Fibroblast of skin of right quadriceps (primary cell): ENCODE measurements around the gene RANBP3.
A peak's percentile ranks its signal among the peaks of the same experiment; 100 is the strongest.

Source experiments
- DNase-seq: peaks from one replicate; pipeline ENCODE4 v3.0.0-alpha.2; 2013

RANBP3 gene

DNA sequence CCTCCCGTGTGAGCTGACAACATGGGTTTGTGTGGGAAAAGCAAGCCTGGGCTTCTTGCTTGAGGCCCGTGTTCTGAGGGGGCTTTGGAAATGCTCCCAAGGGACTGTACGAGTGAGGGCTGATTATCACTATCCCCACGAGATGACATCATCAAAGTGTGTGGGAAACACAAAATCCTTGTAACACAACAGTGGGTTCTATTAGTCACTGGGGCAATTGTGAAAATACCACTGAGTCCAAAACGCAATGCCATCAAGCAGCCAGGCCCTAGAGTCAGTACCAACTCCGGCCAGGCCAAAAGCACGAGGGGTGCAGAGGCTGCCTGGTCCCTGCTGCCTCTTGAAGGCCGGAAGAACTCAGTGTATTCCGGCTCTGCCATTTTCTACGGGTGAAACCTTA, 34.3 kb downstream of the RANBP3 start:
- peak; percentile 50 for DNase-seq

DNA sequence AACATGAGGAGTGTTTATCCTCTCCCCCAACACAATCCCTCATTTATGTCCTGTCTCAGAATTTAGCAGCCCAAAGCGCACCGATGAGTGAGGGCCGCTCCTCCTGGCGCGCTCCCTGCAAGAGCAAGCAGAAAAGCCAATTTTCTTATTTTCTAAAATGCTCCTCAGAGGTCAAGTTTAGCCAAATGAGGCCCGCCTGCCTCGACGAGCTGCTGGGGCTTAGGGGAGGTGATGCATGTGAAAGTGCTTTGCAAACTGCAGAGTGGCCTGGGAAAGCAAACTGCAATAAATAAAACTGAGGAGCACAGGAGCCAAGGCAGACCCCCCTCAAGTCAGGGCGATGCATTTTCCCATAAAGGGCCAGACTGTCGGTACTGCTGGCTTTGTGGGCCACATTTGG, 34.9 kb downstream of the RANBP3 start:
- no peak for DNase-seq

DNA sequence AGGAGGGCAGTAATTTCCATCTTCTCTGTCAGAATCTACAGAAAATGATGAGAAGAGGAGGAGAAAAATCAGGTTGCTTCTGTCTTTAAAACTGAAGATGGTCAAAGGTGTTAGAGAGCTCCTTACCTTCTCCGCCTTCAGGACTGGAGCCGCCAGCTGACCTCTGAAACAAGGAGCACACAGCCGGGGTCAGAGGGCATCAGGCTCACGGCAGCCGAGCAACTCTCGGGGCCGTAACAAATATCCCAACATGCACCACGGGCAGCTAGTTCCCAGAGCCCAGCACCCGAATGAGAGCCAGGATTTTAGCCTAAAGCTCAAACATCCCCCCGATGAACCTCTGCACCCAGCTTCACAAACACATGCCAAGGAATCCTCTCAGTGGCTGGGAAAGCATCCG, 36.3 kb downstream of the RANBP3 start:
- no peak for DNase-seq

DNA sequence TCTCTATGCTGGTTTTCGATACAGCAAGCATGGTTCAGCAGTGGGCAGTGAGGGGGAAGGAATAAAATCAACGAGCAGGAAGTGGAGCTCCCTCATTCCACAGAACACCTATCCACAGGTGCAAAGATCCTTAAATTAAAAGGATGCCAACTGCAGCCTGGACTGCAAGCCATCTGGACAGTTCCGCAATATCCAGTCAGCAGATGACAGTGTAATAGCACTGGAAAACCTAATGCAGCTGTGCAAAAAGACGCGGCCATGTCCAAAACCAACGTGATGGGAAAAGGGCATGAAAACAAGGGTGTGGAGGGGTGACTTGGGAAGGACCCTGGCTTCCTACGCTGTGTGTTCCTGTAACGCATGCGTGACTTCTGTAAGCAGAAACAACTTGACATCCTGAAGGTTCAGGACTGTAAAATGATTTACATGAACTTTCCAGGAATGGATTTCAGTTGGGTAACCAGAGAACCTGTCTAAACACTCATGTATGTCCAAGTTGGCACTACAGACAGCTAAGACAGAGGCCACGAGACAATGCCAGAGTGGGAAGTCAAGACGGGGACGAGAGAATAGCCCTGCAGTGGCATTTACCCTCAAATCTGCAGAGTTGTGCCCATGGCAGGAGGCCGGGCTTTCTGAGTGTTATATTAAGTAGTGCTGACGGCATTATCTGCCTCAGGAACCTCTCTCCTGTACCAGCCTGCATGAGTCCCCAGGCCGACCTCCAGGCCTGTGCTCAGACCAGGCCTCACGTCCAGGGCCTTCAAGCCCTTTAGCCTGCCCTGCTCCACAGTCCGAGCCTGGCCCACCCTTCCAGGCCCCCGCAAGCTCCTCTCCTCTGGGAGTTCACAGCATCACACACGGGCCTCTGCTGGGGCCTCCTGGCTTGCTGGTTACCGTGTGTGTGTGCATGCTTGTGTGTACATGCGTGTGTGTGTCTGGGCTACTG, 37.4 kb downstream of the RANBP3 start:
- DNase-seq, result no peak

DNA sequence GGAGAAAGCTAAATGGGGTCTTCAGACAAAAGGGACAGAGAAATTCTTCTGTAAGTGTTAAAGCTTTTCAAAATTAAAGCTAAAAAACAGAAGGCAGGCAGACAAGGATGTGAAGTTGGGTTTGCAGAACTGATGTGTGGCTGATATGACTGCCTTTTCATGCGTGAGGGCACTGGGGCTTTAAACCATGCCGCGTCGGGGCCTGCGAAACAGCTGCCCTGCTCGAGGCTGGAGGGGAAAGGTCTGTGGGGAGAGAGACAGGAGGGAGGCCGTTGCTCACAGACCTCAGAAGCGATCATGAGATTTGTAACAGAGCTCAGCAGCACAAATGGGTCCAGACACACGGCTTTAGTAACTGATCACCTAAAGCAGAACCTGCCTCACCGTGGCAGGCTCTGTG, 40.4 kb downstream of the RANBP3 start:
- no peak for DNase-seq

DNA sequence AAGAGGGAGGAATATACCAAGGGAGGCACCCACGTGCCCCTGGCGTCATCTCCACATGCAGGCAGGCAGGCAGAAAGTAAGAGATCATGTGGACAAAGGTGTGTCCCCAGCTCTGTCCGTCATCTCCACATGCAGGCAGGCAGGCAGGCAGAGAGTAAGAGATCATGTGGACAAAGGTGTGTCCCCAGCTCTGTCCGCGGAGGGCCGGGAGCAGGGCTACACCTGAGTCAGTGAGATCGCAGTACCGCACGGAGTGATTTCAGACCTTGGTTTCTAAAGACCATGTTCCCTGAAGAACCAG, 41.7 kb downstream of the RANBP3 start:
- DNase-seq, result no peak

DNA sequence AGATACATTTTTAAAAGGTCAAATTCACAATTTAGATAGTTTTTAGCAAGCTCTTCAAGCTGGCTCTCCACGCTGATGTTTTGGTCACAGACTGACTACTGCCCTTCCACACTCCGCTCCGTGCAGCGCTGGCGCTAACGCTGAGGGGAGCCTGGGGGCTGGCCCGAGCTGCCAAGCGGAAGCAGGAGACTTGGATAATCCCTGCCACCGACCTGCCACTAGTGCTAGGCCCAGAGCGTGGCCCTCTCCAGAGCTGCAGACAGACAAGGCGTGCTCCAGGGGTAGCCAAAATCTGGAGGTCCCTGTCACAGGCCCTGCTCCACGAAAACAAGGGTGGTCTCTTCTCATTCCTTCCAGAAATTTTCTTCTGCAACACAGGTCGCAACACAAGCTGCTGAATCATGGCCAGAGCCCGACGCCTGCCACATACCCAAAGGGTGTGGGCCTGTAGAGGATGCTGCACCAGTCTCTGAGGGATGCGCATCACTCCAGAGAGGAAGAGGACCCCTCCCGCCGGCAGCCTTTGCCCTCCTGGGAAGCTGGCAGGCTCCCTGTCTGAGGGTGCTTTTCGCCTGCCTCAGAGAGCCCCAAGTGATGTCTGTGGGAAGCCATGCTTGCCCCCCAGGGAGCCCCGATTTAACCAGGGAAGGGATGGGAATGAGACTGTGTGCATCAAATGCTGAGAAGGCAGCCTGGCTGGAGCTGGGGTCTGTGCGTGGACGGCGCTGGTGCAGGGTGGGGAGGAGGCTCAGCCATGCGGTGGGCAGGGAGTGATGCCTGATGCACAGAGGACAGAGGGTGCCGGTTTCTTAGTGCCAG, 42.3 kb downstream of the RANBP3 start:
- no peak for DNase-seq

DNA sequence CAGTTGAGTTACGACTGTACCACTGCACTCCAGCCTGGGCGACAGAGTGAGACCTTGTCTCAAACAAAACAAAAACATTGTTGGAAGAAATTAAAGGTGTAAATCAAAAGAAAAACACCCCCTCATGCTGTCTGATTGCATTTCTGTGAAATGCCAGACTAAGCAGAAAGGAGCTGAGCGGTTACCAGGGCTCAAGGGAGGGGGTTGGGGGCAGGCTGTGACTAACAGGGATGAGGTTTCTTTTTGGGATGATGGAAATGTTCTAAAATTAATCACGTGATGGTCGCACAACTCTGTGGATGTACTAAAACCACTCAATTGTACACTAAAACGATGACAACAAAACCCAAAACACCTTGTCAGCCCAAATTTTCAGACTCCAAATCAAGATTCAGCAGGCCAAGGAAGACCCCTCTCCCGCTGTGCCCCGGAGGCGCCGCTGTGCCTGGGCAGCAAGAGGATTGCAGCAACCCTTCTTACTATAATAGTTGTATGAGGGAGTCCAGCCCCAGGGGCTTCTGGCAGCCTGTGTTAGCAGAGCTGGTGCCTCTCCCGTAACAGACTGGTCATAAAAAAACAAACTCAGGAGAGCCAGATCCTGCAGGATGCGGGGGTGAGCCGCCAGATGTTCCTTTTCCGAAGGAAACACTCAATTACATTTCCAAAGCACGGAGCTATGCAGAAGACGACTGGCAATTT, 43.0 kb downstream of the RANBP3 start:
- peak; percentile 57 for DNase-seq

DNA sequence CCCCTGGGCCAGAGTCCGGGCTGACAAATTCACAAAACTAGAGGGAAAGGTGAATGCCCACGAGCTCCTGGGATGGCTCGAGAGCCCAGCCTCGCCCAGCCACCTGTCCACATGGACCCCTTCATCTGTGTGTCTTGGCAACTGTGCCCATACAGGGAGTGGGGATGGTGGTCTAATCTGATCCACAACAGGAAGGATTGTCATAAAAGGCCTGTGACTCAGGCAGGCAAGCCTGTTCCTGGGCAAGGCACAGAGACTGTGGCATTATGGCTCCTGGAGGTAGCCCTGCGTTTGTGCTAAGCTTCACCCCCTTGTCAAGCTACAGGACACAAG, 43.9 kb downstream of the RANBP3 start:
- no peak for DNase-seq

DNA sequence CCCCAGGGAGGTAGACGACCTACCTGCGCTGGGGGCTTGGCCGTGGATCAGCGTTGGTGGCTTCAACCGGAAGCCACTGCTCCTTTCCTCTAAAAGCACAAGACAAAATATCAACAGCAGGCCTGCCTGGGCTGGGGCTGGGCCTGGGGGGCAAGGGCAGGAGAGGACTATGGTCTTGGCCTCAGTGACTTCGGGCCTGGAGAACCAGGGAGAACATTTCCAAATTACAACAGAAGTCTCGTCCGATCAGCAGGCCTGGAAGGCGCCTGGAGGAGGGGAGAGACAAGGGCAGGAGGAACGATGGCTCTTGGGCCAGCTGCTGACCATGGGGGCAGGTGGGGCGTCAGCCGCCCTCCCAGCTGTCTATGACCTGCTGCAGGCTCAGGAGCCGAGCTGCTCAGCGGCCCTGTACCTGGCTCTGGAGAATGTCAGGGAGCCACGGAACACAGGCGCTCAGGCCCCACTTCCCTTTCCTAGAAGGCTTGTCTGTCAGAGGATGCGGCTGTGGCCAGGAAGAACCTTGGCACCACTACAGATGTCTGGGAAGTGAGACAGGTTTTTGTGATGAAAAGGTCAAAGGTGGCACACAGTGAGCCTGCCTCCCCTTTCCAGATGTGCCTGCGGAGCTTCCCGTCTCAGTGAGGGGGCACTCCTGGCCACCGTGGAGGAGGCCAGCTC, 44.4 kb downstream of the RANBP3 start:
- no peak for DNase-seq

DNA sequence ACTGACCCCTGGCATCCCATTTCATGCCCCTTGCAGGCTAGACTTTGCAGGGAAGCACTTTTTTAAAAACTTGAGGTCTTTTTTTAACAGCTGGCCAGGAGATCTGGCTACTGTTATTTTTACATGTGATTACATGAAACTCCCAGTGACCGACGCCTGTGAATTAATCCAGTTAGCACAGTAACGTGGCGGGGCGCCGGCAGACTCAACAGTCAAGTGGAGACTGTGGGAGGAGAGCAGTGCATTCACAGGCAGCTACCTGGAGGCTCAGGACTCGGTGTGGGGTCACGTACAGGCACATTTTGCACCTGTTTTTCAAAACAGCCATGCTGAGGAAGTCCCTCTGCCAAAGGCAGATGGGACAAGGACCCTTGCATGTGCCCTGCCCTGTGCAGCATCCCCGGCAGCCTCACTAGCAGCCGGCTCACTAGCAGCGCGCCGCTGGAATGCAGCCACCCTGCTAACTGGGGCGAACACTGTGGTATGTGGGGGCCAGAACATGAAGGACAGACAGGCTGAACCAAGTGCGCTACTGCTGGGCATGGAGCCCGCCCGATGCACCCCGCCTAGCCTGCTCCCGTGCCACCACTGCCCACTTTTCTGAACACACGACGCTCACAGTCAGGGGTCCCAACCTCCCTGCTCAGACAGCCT, 45.2 kb downstream of the RANBP3 start:
- no peak for DNase-seq

DNA sequence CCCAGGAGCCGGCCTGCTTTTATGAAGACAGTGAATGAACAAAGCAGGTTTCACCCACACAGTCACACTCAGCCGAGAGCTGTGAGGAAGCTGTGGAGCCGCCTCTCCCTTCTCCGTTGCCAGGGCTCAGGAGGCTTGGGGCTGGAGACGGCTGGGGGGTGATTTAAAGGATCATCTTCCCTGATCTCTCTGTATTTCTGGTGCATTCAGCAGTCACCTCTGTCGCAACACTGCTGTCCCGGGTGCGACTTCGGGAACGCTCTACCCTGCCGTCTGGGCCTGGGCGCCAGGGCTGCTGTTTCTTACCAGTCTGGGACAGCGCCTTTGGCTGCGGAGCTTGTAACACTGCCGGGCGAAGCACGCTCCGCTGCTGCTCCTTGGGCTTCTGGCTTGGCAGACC, 45.8 kb downstream of the RANBP3 start:
- no peak for DNase-seq

DNA sequence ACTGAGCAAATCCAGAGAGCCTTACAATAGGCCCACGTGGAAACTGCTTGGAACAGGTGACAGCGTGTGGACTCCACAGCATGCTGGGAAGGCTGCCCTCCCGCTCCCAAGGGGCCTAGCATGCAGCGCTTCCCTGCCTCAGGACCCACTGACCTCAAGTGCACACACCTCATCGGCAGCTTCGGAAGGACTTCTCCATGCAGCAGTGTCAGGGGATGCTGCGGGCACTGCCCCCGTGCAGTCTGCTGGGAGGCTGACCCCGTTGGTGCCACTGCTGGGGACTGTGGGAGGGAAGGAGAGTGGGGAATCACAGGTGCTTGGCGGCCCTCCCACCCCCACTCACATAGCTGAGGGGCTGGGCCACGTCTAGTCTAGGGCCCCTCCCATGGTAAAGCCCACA, 46.7 kb downstream of the RANBP3 start:
- no peak for DNase-seq

DNA sequence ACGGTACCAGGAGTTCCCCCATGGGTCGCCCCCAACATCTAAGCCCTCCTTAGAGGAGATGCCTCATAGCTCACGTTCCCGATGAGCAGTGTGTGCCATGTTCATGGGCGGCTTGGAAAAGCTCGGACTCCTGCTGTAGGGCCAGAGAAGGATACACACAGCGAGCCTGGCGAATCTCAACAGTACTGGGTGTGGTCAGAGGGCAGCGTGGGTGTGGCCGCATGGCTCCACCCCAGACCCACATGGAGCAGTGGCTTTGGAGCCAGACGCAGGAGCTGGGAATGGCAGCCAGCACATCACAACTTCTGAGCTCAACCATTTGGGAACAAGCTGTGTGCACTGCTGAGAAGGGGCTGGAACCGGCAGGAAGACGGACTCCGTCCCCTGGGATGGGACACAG, 48.3 kb downstream of the RANBP3 start:
- DNase-seq, result no peak

DNA sequence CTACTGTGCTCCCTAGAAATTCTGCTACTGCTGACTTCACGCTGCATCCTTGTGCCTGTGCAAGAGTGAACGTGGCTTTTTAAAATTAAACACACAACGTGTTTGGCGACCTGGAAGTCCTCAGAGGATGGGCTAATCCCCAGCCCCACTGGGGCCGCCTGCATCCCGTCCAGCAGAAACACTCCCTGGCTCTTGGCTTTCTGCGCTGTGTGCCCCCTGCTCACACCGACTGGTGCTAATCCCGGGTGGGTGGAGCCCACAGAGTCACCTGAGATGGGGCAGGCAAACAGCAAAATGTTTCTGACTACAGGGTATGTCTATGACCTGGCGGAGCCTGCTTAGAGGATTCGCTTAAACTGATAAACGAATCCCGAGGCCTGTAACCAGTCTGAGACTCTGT, 48.8 kb downstream of the RANBP3 start:
- no peak for DNase-seq

DNA sequence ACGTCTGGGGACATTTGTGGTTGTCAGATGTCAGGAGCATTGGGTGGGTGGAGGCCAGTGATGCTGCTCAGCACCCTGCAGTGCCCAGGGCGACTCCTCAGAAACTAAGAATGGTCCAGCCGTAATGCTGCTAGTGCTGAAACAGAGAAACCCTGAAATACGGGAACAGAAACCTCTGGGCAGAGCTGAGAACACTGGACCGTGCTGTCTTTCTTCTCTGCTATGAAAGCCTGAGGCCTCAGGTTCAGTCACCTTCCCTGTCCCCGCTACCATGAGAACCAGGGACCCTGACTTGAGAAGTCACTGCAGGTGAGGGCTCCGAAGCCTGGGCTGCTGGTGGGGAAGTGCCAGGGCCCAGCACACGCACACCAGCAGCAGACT, 50.5 kb downstream of the RANBP3 start:
- no peak for DNase-seq

DNA sequence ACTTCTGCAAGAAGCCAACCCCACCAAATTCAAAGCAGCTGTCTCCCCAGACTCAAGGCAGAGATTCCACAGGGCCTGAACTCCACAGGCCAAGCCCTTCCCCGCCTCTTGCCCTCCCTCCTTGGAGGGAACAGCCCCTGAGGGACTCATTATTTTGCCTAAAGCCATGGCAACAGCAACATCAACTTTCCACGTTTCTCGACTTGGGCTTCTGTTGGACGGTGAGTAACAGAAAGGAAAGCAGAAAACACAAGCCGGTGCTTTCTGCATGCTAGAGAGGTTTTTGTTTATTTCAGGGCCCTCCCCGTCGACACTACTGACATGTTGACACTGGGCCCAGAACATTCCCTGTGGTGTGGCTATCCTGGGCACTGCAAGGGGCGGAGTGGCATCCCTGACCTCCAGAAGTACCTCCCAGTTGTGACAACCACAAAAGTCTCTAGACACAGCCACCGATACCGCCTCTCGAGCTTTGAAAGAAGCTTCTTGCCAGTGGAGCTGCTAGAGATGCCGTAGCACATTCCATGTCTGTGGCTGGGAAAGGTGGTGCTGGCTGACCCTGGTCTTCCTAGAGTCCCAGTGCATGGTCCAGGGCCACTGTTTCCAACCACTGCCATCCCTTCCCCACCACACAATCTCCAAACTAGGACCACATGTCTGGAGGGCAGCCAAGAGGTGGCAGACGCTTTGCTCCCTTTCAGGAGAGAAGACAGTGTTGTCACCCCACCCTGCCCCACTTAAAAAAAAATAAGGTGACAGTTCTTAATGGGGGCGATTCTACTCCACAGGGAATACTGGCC, 51.1 kb downstream of the RANBP3 start:
- peak; percentile 93 for DNase-seq

DNA sequence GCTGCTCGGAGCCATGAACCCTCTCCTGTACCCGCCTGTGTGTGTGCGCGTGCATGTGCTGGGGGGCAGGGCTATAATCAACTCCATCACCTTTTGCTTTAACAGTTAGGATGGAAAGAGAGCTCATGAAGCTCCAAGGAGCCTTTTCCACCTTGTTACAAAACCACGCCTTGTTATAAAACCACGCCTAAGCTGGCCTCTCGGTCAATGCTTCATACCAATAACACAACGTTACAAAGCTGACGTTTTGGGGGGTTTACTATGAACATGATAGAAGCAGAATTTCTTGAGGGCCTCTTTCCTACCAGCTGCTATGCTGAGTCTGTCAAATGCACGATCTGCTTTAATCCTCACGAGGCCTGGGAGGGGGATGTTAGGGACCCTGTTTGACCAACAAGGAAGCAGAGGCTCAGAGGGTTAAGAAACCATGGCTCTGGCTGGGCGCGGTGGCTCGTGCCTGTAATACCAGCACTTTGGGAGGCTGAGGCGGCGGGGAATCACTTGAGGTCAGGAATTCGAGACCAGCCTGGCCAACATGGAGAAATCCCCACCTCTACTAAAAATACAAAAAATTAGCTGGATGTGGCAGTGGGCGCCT, 52.0 kb downstream of the RANBP3 start:
- no peak for DNase-seq

DNA sequence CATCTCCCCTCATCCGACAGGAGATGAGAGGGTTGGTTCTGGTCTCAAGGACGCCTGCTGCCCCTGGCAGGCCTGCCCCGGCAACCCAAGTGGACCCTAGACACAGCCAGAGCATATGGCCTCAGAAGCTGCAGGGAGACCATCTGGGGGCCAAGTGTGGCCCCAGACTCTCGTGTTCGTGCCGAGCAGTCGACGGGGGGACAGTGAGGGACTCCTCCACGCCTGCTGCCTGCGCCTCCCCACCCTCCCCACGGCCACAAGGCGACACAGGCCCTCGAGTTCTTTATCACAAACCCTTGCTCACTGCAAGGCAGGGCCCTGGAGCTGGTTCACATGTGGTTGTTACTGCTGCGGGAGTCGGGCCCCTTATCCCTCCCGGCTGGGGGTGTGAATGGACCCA, 54.6 kb downstream of the RANBP3 start:
- no peak for DNase-seq

DNA sequence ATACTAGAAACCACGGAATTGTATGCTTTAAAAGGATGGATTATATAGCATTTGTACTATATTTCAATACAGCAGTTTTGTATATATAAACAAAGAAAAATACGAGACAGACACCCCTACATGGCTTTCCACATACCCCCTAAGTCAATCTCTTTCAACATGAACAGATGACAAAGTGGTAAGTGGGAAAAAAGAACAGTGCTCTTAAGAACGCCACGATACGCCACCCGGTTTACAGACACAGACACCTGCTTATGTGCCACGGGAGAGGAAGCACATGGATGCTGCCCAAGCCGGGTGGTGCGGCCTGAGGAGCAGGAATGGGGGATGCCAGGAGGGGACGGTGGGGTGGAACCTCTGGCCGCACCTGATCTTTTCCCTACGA, 55.8 kb downstream of the RANBP3 start:
- DNase-seq, result no peak

DNA sequence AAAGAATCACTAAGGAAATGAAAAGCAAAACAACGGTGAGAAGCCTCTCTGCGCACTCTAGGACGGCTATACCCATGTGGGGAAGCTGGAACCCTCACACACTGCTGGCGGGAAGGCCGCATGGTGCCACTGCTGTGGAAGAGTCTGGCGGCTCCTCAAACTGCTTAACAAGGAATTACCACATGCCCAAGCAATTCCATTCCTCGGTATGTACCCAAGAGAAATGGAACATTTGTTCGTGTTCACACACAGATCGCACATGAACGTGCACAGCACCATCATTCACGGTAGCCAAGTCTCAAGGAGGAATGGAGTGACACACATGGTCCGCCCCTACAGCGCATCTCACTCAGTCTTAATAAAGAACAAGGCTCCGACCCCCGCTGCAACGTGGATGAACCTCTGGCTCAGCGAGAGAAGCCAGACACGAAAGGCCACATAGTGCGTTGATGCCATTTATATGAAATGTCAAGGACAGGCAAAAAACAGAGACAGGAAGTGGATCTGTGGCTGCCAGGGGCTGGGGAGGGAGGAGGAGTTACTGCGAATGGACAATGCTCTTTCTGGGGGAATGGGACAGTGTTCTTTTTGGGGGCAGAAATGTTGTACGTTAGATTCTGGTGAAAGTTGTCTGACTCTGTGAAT, 56.3 kb downstream of the RANBP3 start:
- DNase-seq, result no peak
